H9 (cell line): ENCODE data around the gene IGLL1. TPM values are rescaled to one million over a fixed set of nuclear protein-coding genes. Genes with fewer than 3 reads are reported as not detected.

ENCODE experiments used
- DNase-seq: peaks from one replicate; pipeline ENCODE4 v3.0.0-alpha.2; 2017
- H2AFZ ChIP-seq: one replicate; pipeline ENCODE4 v1.6.1; 2013; ENCODE audit warnings: mild to moderate bottlenecking, low read length, control low read depth, moderate library complexity
- H2AK5ac ChIP-seq: 2 replicates; pipeline ENCODE4 v1.6.1; 2013; ENCODE audit warnings: low read length, control low read depth, mixed read lengths; ENCODE audit not compliant: insufficient read length
- H2BK120ac ChIP-seq: one replicate; pipeline ENCODE4 v1.6.1; 2013; ENCODE audit warnings: low read depth, mild to moderate bottlenecking, low read length, control low read depth, inconsistent platforms; ENCODE audit not compliant: poor library complexity, severe bottlenecking
- H2BK12ac ChIP-seq: 2 replicates; pipeline ENCODE4 v1.6.1; 2013; ENCODE audit warnings: low read length, control low read depth, mixed read lengths, low read depth; ENCODE audit not compliant: insufficient read length
- H2BK15ac ChIP-seq: 2 replicates; pipeline ENCODE4 v1.6.1; 2013; ENCODE audit warnings: low read depth, low read length, control low read depth
- H2BK20ac ChIP-seq: one replicate; pipeline ENCODE4 v1.6.1; 2013; ENCODE audit warnings: low read depth, mild to moderate bottlenecking, low read length, control low read depth, inconsistent platforms; ENCODE audit not compliant: poor library complexity, severe bottlenecking
- H2BK5ac ChIP-seq: 2 replicates; pipeline ENCODE4 v1.6.1; 2013; ENCODE audit warnings: low read length, control low read depth, mixed read lengths; ENCODE audit not compliant: insufficient read length
- H3K14ac ChIP-seq: 2 replicates; pipeline ENCODE4 v1.6.1; 2013; ENCODE audit warnings: low read length, control low read depth; ENCODE audit not compliant: insufficient read depth
- H3K18ac ChIP-seq: 2 replicates; pipeline ENCODE4 v1.6.1; 2013; ENCODE audit warnings: low read depth, mild to moderate bottlenecking, mixed read lengths, low read length, control low read depth; ENCODE audit not compliant: insufficient read length
- H3K23ac ChIP-seq: 2 replicates; pipeline ENCODE4 v1.6.1; 2013; ENCODE audit warnings: low read length, control low read depth, mixed read lengths, low read depth; ENCODE audit not compliant: insufficient read length
- H3K23me2 ChIP-seq: 2 replicates; pipeline ENCODE4 v1.6.1; 2013; ENCODE audit warnings: low read depth, mild to moderate bottlenecking, mixed read lengths, low read length, control low read depth; ENCODE audit not compliant: insufficient read length, poor library complexity, severe bottlenecking
- H3K27ac ChIP-seq: 2 replicates; pipeline ENCODE4 v1.5.1; 2013; ENCODE audit warnings: low read length, control low read depth, mixed read lengths, low read depth; ENCODE audit not compliant: insufficient read length
- H3K27me3 ChIP-seq: 2 replicates; pipeline ENCODE4 v1.6.1; 2013; ENCODE audit warnings: low read length, control low read depth, inconsistent platforms; ENCODE audit not compliant: insufficient read depth
- H3K4ac ChIP-seq: 2 replicates; pipeline ENCODE4 v1.6.1; 2013; ENCODE audit warnings: low read depth, mild to moderate bottlenecking, control low read depth, inconsistent platforms, low read length, moderate library complexity
- H3K4me1 ChIP-seq: 2 replicates; pipeline ENCODE4 v1.6.1; 2013; ENCODE audit warnings: low read length, control low read depth, inconsistent platforms; ENCODE audit not compliant: insufficient read depth
- H3K4me2 ChIP-seq: 2 replicates; pipeline ENCODE4 v1.6.1; 2013; ENCODE audit warnings: low read length, control low read depth, mixed read lengths; ENCODE audit not compliant: insufficient read length, insufficient read depth
- H3K56ac ChIP-seq: 2 replicates; pipeline ENCODE4 v1.6.1; 2013; ENCODE audit warnings: low read depth, mild to moderate bottlenecking, mixed read lengths, low read length, control low read depth; ENCODE audit not compliant: insufficient read length
- H3K79me1 ChIP-seq: 2 replicates; pipeline ENCODE4 v1.6.1; 2013; ENCODE audit warnings: low read depth, mild to moderate bottlenecking, moderate library complexity, low read length, control low read depth, inconsistent platforms; ENCODE audit not compliant: insufficient read depth, poor library complexity, severe bottlenecking
- H3K79me2 ChIP-seq: 2 replicates; pipeline ENCODE4 v1.6.1; 2013; ENCODE audit warnings: low read length, control low read depth, inconsistent platforms; ENCODE audit not compliant: insufficient read depth
- H3K9ac ChIP-seq: 2 replicates; pipeline ENCODE4 v1.6.1; 2013; ENCODE audit warnings: low read length, control low read depth, mixed read lengths; ENCODE audit not compliant: insufficient read length; ENCODE audit errors: extremely low read depth
- H3K9me3 ChIP-seq: one replicate; pipeline ENCODE4 v1.6.1; 2013; ENCODE audit warnings: low read depth, low read length, inconsistent platforms; ENCODE audit not compliant: control insufficient read depth
- H3T11ph ChIP-seq: one replicate; pipeline ENCODE4 v1.6.1; 2013; ENCODE audit warnings: mild to moderate bottlenecking, low read length, control low read depth, inconsistent platforms
- H4K20me1 ChIP-seq: one replicate; pipeline ENCODE4 v1.6.1; 2013; ENCODE audit not compliant: control insufficient read depth, insufficient read length, insufficient read depth
- H4K5ac ChIP-seq: 2 replicates; pipeline ENCODE4 v1.6.1; 2013; ENCODE audit warnings: low read depth, mild to moderate bottlenecking, mixed read lengths, low read length, control low read depth; ENCODE audit not compliant: insufficient read length
- H4K8ac ChIP-seq: replicated peaks from 2 replicates; pipeline ENCODE4 v1.6.1; 2013; ENCODE audit warnings: low read length, control low read depth, mixed read lengths, low read depth; ENCODE audit not compliant: insufficient read length
- H4K91ac ChIP-seq: 2 replicates; pipeline ENCODE4 v1.6.1; 2013; ENCODE audit warnings: low read depth, mild to moderate bottlenecking, moderate library complexity, mixed read lengths, low read length, control low read depth; ENCODE audit not compliant: insufficient read length
- H3K27ac Mint-ChIP-seq, 3 experiments: 2 replicates in 2 of 3; 3 replicates in 1 of 3; pipeline ENCODE4 v1.8.0; 2020 to 2021; ENCODE audit warnings: mixed read lengths in 3 of 3, mild to moderate bottlenecking in 1 of 3, moderate library complexity in 1 of 3
- H3K27me3 Mint-ChIP-seq: 2 replicates; pipeline ENCODE4 v1.8.0; 2021; ENCODE audit warnings: low read depth, mild to moderate bottlenecking, moderate library complexity, mixed read lengths
- H3K36me3 Mint-ChIP-seq, 3 experiments: 2 replicates in 2 of 3; 3 replicates in 1 of 3; pipeline ENCODE4 v1.8.0; 2020 to 2021; ENCODE audit warnings: low read depth in 3 of 3, mixed read lengths in 3 of 3; ENCODE audit not compliant: insufficient read depth in 1 of 3
- H3K4me1 Mint-ChIP-seq, 2 experiments: 2 replicates each; pipeline ENCODE4 v1.8.0; 2020; ENCODE audit warnings: mixed read lengths in 2 of 2
- H3K4me3 Mint-ChIP-seq, 2 experiments: 2 replicates in 1 of 2; 3 replicates in 1 of 2; pipeline ENCODE4 v1.8.0; 2020 to 2021; ENCODE audit warnings: mild to moderate bottlenecking in 2 of 2, mixed read lengths in 2 of 2, moderate library complexity in 1 of 2
- H3K9me3 Mint-ChIP-seq, 2 experiments: 2 replicates in 1 of 2; 3 replicates in 1 of 2; pipeline ENCODE4 v1.8.0; 2020; ENCODE audit warnings: mild to moderate bottlenecking in 2 of 2, mixed read lengths in 2 of 2, moderate library complexity in 1 of 2
- CTCF ChIP-seq: fragments of 200-600 bp; sonication (generic); conservative IDR thresholded peaks from 3 replicates; pipeline ENCODE4 v1.8.0; 2021; ENCODE audit warnings: antibody characterized with exemption, mild to moderate bottlenecking
- WGBS: extraction: QIAGEN DNeasy Blood & Tissue Kit; methylation state at CpG from one replicate; pipeline ENCODE4 v1.1.7; 2013; ENCODE audit warnings: missing lambda C conversion rate, low lambda C conversion rate, mixed read lengths; ENCODE audit not compliant: insufficient read length; ENCODE audit errors: extremely low coverage; 5-methylcytosine and 5-hydroxymethylcytosine counted together
- total RNA-seq: library from RNA; stranded (reverse); gene quantifications from 2 replicates; pipeline ENCODE4 v1.2.1, GENCODE V29; 2021

The IGLL1 gene
- total RNA-seq, 1 experiment from 2014 or later = not detected

- Histone ChIP-seq H3K14ac (no peak overlapping the region), H3K56ac (no peak overlapping the region), H3K9ac (no peak overlapping the region), H2BK12ac (no peak overlapping the region), H2AFZ (no peak overlapping the region), H3K23me2 (peaks cover 3% of the 10 kb centered on the region), H3K4me1 (peaks cover 9% of the 10 kb centered on the region; the same call in 1 of the 2 replicates), H2BK5ac (no peak overlapping the region), H3T11ph (no peak overlapping the region), H3K27ac (no peak overlapping the region), H3K9me3 (no peaks in the 10 kb centered on the region), H3K4me2 (no peak overlapping the region), H2BK120ac (no peak overlapping the region), H4K5ac (no peak overlapping the region), H2AK5ac (no peak overlapping the region), H3K18ac (no peak overlapping the region), H4K20me1 (no peaks in the 10 kb centered on the region), H2BK20ac (no peak overlapping the region), H3K79me1 (no peaks in the 10 kb centered on the region), H4K91ac (no peak overlapping the region), H4K8ac (no peak overlapping the region), H3K79me2 (no peaks in the 10 kb centered on the region), H3K23ac (no peak overlapping the region), H3K27me3 (no peaks in the 10 kb centered on the region; the same call in 1 of the 2 replicates), H2BK15ac (no peak overlapping the region), H3K4ac (no peak overlapping the region)
- Mint-ChIP-seq H3K4me1 (peaks cover 32 to 45% of the 10 kb centered on the region in 2 experiments), H3K27ac (no peak overlapping the region), H3K36me3 (no peaks in the 10 kb centered on the region; a peak in 1 of 7 replicates), H3K27me3 (peaks cover 65% of the 10 kb centered on the region), H3K9me3 (no peaks in the 10 kb centered on the region; a peak in 2 of 5 replicates), H3K4me3 (no peak overlapping the region)
- DNase-seq = peak; percentile 8
- TF ChIP-seq CTCF = no peak
- WGBS = no CpG with 5 or more reads among the region's 2 CpGs
Observed at GRCh38 chr22:23530106-23530505, 50.0 kb downstream of the IGLL1 start.
